Measurements from ENCODE around the gene SDK2.

DNA sequence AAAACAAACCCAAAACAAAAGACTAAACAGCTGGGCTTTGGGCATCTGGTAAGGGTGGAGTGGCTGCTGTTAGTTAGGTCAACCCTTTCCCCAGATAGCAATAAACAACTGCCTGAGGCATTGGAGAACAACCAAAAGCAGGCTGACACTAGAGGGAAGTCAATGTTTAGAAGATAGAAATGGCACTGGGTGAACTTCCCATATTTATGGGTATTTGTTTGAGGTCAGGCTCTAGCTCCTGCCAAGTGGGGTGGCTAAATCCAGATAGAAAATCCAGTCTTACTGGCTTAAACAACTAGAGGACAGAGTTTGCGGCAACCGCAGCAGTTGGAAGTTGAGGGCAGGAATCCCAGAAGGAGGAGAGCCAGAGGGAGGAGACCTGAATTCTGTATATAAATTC, 79.4 kb downstream of the SDK2 start:
- TF ChIP-seq CTCF (conservative IDR thresholded peaks at IDR 0.05; ENCODE audit: low read depth, low read length) (no peak), EZH2 (IDR thresholded peaks at IDR 0.05; ENCODE audit: borderline replicate concordance, low read depth, low read length, poor library complexity, severe bottlenecking) (no peak)
